ENCODE measurements around the gene FERMT3.
"Not testable (repeated sequence)": the region's sequence is repeated elsewhere in the genome, so short reads cannot be mapped to it uniquely, and the experiment has no call there.

The FERMT3 gene

DNA sequence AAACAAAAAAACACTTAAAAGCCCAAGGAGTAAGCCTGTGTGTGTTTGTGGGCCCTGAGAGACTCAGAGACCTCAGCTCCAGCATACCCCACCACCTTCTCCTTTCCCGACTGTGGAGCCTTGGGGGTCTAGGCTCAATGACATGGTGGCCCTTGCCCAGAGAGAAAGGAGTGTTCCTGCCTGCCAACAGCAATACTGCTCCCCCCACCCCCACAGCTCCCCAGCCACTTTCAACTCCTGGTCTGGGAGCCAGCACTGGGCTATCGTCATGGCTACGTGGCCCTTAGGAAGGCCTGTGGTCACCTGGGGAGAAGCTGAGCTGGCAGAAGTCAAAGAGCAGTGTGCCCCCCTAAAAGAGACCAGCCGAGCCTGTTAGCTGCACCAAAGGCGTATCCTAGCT is 37.6 kb downstream of the FERMT3 start:
- DNase-seq: no peak
- peaks cover 4% of the 10 kb centered on the region for H3K4me1 ChIP-seq
- TF ChIP-seq, protein P1, sequence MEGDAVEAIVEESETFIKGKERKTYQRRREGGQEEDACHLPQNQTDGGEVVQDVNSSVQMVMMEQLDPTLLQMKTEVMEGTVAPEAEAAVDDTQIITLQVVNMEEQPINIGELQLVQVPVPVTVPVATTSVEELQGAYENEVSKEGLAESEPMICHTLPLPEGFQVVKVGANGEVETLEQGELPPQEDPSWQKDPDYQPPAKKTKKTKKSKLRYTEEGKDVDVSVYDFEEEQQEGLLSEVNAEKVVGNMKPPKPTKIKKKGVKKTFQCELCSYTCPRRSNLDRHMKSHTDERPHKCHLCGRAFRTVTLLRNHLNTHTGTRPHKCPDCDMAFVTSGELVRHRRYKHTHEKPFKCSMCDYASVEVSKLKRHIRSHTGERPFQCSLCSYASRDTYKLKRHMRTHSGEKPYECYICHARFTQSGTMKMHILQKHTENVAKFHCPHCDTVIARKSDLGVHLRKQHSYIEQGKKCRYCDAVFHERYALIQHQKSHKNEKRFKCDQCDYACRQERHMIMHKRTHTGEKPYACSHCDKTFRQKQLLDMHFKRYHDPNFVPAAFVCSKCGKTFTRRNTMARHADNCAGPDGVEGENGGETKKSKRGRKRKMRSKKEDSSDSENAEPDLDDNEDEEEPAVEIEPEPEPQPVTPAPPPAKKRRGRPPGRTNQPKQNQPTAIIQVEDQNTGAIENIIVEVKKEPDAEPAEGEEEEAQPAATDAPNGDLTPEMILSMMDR (IDR thresholded peaks at IDR 0.05; ENCODE audit: low read depth, low read length): no peak
- H3K4me3 ChIP-seq (ENCODE audit: low read depth, low read length): no peak overlapping the region
- no peaks in the 10 kb centered on the region for H3K9me3 ChIP-seq
- H3K27me3 ChIP-seq: no peaks in the 10 kb centered on the region
- H3K36me3 ChIP-seq: no peaks in the 10 kb centered on the region

DNA sequence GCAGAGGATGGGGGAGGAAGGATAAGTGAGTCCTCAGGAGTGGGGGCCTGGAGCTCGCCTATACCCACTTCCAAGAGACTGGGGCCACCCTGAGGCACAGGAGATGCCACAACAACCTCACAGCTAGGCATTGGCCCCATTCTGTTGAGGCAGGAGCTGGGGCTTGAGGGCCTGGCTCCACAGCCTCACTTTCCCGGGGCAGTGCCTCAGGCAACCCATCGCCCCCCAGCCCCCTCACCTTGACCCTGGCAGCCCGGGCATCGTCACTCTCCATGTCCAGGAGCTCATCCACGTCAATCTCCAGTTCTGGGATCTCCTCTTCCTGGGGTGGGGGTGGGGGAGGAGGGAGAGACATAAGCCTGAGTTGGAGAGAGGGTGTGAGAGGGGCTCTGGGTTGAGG is 38.4 kb downstream of the FERMT3 start:
- TF ChIP-seq, protein P1 (IDR thresholded peaks at IDR 0.05; ENCODE audit: low read depth, low read length): no peak
- DNase-seq: no peak

DNA sequence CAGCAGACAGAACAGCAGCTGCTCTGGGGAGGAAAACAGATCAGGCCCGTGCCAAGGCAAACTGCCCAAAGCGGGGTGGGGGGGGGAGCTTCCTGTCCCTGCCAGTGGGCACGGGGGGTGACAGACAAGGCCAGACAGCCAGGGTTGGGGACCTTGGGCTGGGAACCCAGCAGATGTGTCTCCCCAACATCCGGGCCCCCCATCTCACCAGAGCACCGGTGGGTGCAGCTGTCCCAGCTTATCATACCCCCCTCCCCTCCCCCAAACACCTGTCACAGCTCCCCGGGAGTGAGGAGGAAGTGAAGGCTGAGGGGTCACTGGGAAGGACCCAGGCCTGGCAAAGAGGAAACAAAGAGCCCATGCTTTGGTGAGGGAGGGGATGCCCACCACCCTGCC is 38.9 kb downstream of the FERMT3 start:
- TF ChIP-seq, protein P1 (IDR thresholded peaks at IDR 0.05; ENCODE audit: low read depth, low read length): no peak
- H3K4me3 ChIP-seq (ENCODE audit: low read depth, low read length): peak overlapping the region; percentile 81
- H3K9me3 ChIP-seq: no peaks in the 10 kb centered on the region
- no peak for DNase-seq
- no peaks in the 10 kb centered on the region; the same call in 1 of the 2 replicates for H3K4me1 ChIP-seq
- no peaks in the 10 kb centered on the region for H3K27me3 ChIP-seq
- no peaks in the 10 kb centered on the region for H3K36me3 ChIP-seq

More for the DNA sequence above, 38.4 kb downstream of the FERMT3 start:
- H3K27me3 ChIP-seq: no peaks in the 10 kb centered on the region
- H3K36me3 ChIP-seq: no peaks in the 10 kb centered on the region
- H3K9me3 ChIP-seq: no peaks in the 10 kb centered on the region
- H3K4me1 ChIP-seq: peaks cover 4% of the 10 kb centered on the region
- peak overlapping the region; percentile 81 for H3K4me3 ChIP-seq (ENCODE audit: low read depth, low read length)

DNA sequence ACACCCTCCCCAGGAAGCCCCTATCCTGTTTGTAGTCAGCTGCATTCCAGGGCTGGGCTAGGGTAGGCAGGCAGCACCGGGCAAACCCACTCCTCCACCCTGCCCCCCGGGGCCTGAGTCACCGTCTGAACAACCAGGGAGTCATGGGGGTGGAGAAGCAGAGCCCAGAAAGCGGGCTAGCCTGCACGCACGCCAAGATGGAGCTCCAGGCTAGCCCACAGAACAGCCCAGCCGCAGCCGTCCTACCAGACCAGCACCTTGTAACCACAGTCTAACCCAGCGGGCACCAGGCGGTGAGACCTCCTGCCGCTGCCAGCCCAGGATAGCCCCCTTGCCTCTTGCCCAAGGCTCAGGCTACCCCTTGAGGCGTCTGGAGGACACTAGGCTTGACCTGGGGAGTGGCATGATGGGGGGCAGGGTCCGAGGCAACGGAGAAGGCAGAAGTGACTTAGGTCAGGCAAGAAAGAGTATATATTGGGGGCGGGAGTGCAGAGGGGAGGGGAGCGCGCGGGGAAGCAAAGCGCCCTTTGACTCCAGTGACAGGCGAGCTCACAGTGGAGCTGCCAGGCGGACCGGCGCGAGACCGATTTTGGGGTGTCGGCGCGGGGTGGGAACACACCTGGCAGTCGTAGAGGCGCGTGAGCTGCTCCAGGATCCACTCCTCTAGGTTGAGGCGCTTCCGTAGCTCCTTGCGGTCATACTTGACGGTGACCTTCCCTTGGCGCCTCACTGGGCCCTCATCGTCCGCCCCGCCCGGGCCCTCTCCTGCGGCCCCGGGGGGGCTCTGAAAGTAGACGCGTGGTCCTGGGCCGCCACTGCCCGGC is 39.5 kb downstream of the FERMT3 start:
- TF ChIP-seq, protein P1 (IDR thresholded peaks at IDR 0.05; ENCODE audit: low read depth, low read length): no peak
- peak; percentile 48 for DNase-seq
- Histone ChIP-seq H3K27me3 (no peaks in the 10 kb centered on the region), H3K36me3 (no peaks in the 10 kb centered on the region), H3K4me1 (no peaks in the 10 kb centered on the region; the same call in 1 of the 2 replicates), H3K9me3 (no peaks in the 10 kb centered on the region), H3K4me3 (ENCODE audit: low read depth, low read length) (peak overlapping the region; percentile 81)

DNA sequence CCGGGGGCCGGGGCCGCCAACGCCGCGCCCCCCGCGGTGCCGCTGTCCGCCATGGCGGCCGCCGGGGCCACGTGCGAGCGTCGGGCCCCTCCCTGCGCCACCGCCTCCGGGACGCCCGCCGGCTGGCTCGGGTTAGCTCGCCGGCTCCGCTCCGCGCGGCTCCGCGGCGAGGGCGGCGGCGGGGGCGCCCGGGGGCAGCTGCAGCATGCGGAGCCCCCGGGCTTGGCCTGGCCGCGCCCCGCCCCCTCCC is 40.0 kb downstream of the FERMT3 start:
- H3K4me3 ChIP-seq (ENCODE audit: low read depth, low read length): peak overlapping the region; percentile 81
- H3K4me1 ChIP-seq, H3K9me3 ChIP-seq: not testable (repeated sequence)

DNA sequence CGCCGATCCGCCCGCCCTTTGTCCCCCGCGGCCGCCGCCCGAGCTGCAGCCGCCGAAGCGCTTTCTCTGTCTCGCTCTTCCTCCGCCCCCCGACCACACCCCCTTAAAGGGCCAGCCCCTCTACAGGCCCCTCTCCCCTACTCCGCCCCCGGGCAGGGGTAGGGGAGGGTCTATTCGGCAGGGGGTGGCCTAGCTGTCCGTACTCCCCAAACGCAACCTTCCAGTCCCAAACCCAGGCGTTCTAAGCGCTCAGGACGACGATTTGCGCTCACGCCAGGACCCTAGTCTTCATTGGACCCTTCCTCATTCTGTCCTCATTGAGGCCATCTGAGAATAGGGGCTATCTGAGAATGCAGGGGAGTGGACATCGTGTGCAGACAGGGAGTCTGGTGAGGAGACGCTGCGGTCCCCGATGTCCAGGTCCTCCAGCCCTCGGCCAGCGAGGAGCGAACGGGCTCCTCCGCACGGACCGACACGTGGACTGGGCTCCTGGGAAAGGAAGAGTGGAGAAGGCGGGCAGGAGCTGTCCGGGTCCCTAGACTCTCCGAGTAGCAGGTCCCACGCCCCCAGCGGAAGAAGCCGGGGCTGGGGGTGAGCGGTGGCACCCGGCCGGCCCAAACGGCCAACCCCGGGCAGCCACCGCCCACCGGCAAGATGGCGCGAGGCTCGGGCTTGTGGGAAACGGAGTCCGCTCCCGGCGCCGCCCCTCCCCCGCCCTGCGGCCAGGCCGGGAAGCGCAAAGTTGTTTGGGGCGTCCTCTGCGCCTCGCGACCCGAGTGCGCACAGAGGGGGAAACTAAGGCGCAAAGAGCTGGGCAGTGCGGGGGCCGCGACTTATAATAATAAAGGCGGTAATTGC is 40.6 kb downstream of the FERMT3 start, which contains the start of gene PPP1R14B:
TSS of gene PPP1R14B (minus strand) at position 73 of the 858 bp plus-strand sequence. CDS start 270 bp downstream, outside the sequence.
- Histone ChIP-seq H3K27me3 (no peaks in the 10 kb centered on the region), H3K4me3 (ENCODE audit: low read depth, low read length) (peak within 1 kb of the TSS; percentile 81), H3K36me3 (no peaks in the 10 kb centered on the region), H3K9me3 (no peaks in the 10 kb centered on the region), H3K4me1 (no peaks in the 10 kb centered on the region; the same call in 1 of the 2 replicates)
- peak; percentile 88 for DNase-seq
- TF ChIP-seq, protein P1 (IDR thresholded peaks at IDR 0.05; ENCODE audit: low read depth, low read length): no peak

More for the DNA sequence above, 40.0 kb downstream of the FERMT3 start:
- not testable (repeated sequence) for H3K36me3 ChIP-seq, H3K27me3 ChIP-seq, DNase-seq
